ENCODE results near the gene CROCC. TPM values are rescaled to one million over a fixed set of nuclear protein-coding genes. Genes with fewer than 3 reads are reported as not detected.

The CROCC gene
- total RNA-seq, 1 donor from 2014 or later, result 15.2 TPM

GRCh38 chr1:17004466-17005364 lies 83.0 kb downstream of the CROCC start:
- Mint-ChIP-seq H3K27ac (no peak overlapping the region), H3K9me3 (no peaks in the 10 kb centered on the region), H3K4me3 (no peak overlapping the region), H3K27me3 (ENCODE audit: insufficient read depth, low read depth) (peaks cover 2% of the 10 kb centered on the region), H3K4me1 (peaks cover 2% of the 10 kb centered on the region), H3K36me3 (no peaks in the 10 kb centered on the region)
- no peaks in the 10 kb centered on the region for H3F3A ChIP-seq (ENCODE audit: low read depth)
- no peaks in the 10 kb centered on the region for H3K4me1 ChIP-seq
- no peaks in the 10 kb centered on the region for H3K27me3 ChIP-seq
- peaks cover 8% of the 10 kb centered on the region for H3K79me2 ChIP-seq (ENCODE audit: low read depth)
- no peak overlapping the region for H3K27ac ChIP-seq
- peaks cover 10% of the 10 kb centered on the region for H4K20me1 ChIP-seq (ENCODE audit: low read depth)
- H3K36me3 ChIP-seq, result no peaks in the 10 kb centered on the region
- H2AFZ ChIP-seq (replicated peaks), result no peak overlapping the region
- no peak for DNase-seq (ENCODE audit: low spot score)
- no peaks in the 10 kb centered on the region for H3K9me3 ChIP-seq (ENCODE audit: low read depth)
- TF ChIP-seq EZH2phosphoT487 (IDR thresholded peaks at IDR 0.05), result no peak
- no peak overlapping the region for H3K4me2 ChIP-seq
- no peak overlapping the region for H3K4me3 ChIP-seq
- H3K9ac ChIP-seq, result no peak overlapping the region

GRCh38 chr1:17005365-17005740 lies 83.6 kb downstream of the CROCC start:
- peaks cover 16% of the 10 kb centered on the region for H4K20me1 ChIP-seq (ENCODE audit: low read depth)
- no peaks in the 10 kb centered on the region for H3K9me3 ChIP-seq (ENCODE audit: low read depth)
- H3F3A ChIP-seq (ENCODE audit: low read depth), result no peaks in the 10 kb centered on the region
- Mint-ChIP-seq H3K4me1 (peaks cover 4% of the 10 kb centered on the region), H3K9me3 (no peaks in the 10 kb centered on the region), H3K4me3 (no peak overlapping the region), H3K27ac (no peak overlapping the region), H3K36me3 (no peaks in the 10 kb centered on the region), H3K27me3 (ENCODE audit: insufficient read depth, low read depth) (peaks cover 2% of the 10 kb centered on the region)
- no peaks in the 10 kb centered on the region for H3K4me1 ChIP-seq
- no peak overlapping the region for H3K27ac ChIP-seq
- no peaks in the 10 kb centered on the region for H3K36me3 ChIP-seq
- no peak for TF ChIP-seq EZH2phosphoT487 (IDR thresholded peaks at IDR 0.05)
- no peak for TF ChIP-seq CTCF (IDR thresholded peaks at IDR 0.05)
- TF ChIP-seq EZH2 (IDR thresholded peaks at IDR 0.05), result no peak
- H3K27me3 ChIP-seq, result no peaks in the 10 kb centered on the region
- peaks cover 10% of the 10 kb centered on the region for H3K79me2 ChIP-seq (ENCODE audit: low read depth)
- H3K4me2 ChIP-seq, result no peak overlapping the region
- H3K9ac ChIP-seq, result no peak overlapping the region
- H3K4me3 ChIP-seq, result no peak overlapping the region
- H2AFZ ChIP-seq (replicated peaks), result no peak overlapping the region
- no peak for DNase-seq (ENCODE audit: low spot score)

- Histone ChIP-seq H3K9ac (no peak overlapping the region), H3K4me3 (no peak overlapping the region), H3F3A (ENCODE audit: low read depth) (peaks cover 3% of the 10 kb centered on the region), H3K27me3 (no peaks in the 10 kb centered on the region), H3K79me2 (ENCODE audit: low read depth) (peaks cover 19% of the 10 kb centered on the region), H3K4me2 (no peak overlapping the region), H4K20me1 (ENCODE audit: low read depth) (peaks cover 24% of the 10 kb centered on the region), H2AFZ (replicated peaks) (no peak overlapping the region), H3K4me1 (peaks cover 2% of the 10 kb centered on the region), H3K27ac (no peak overlapping the region), H3K9me3 (ENCODE audit: low read depth) (no peaks in the 10 kb centered on the region), H3K36me3 (no peaks in the 10 kb centered on the region)
- TF ChIP-seq EZH2 (IDR thresholded peaks at IDR 0.05) (no peak), CTCF (IDR thresholded peaks at IDR 0.05) (no peak), EZH2phosphoT487 (IDR thresholded peaks at IDR 0.05) (no peak)
- Mint-ChIP-seq H3K4me3 (no peak overlapping the region), H3K9me3 (no peaks in the 10 kb centered on the region), H3K27me3 (ENCODE audit: insufficient read depth, low read depth) (peaks cover 2% of the 10 kb centered on the region), H3K4me1 (peaks cover 15% of the 10 kb centered on the region), H3K27ac (no peak overlapping the region), H3K36me3 (no peaks in the 10 kb centered on the region)
- no peak for DNase-seq (ENCODE audit: low spot score)
Measured at GRCh38 chr1:17007121-17007520, 85.4 kb downstream of the CROCC start.

Measured in neural progenitor cell (in vitro differentiated cells).